GM18867 (cell line): ENCODE measurements around the gene KLF14.
"Not testable (repeated sequence)": the region's sequence is repeated elsewhere in the genome, so short reads cannot be mapped to it uniquely, and the experiment has no call there.

ENCODE experiments used
- ATAC-seq: cut with Tn5 transposase; IDR thresholded peaks from one replicate; pipeline ENCODE4 v1.9.1; 2021; ENCODE audit warnings: mild to moderate bottlenecking, moderate library complexity; ENCODE audit not compliant: unreplicated experiment

KLF14 gene

GRCh38 chr7:130721486-130722277 lies 12.3 kb downstream of the KLF14 start:
- no peak for ATAC-seq

- ATAC-seq = no peak
Measured at GRCh38 chr7:130719541-130719940, 14.5 kb downstream of the KLF14 start.

GRCh38 chr7:130712416-130712815 lies 21.6 kb downstream of the KLF14 start:
- ATAC-seq = no peak

- ATAC-seq = no peak
Measured at GRCh38 chr7:130708766-130709165, 25.2 kb downstream of the KLF14 start.

GRCh38 chr7:130708001-130708400 lies 26.0 kb downstream of the KLF14 start:
- ATAC-seq = no peak

- ATAC-seq = no peak
Measured at GRCh38 chr7:130703851-130704250, 30.2 kb downstream of the KLF14 start.

- ATAC-seq = no peak
Measured at GRCh38 chr7:130701650-130702049, 32.4 kb downstream of the KLF14 start.

- ATAC-seq = no peak
Measured at GRCh38 chr7:130700760-130701159, 33.2 kb downstream of the KLF14 start.

- ATAC-seq = no peak
Measured at GRCh38 chr7:130699686-130700085, 34.3 kb downstream of the KLF14 start.

GRCh38 chr7:130697820-130698219 lies 36.2 kb downstream of the KLF14 start:
- no peak for ATAC-seq

GRCh38 chr7:130695840-130696239 lies 38.2 kb downstream of the KLF14 start:
- no peak for ATAC-seq

- ATAC-seq = not testable (repeated sequence)
Measured at GRCh38 chr7:130692396-130692795, 41.6 kb downstream of the KLF14 start.

- no peak for ATAC-seq
Measured at GRCh38 chr7:130689683-130690082, 44.3 kb downstream of the KLF14 start.

- no peak for ATAC-seq
Measured at GRCh38 chr7:130683026-130683425, 51.0 kb downstream of the KLF14 start.
